Astrocyte (in vitro differentiated cells and primary cell): ENCODE results near the gene ADAM8. TPM values are rescaled to one million over a fixed set of nuclear protein-coding genes. Genes with fewer than 3 reads are reported as not detected.

Source experiments
- DNase-seq: peaks from one replicate; pipeline ENCODE4 v3.0.0-alpha.2; 2010; ENCODE audit warnings: low read depth
- FAIRE-seq: peaks from 2 replicates; lab custom pipeline; 2011; peaks lifted over from hg19 to GRCh38; lab: Jason Lieb, UNC
- H2AFZ ChIP-seq: 2 replicates; pipeline ENCODE4 v1.6.0; 2012; ENCODE audit warnings: low read depth, low read length, inconsistent platforms
- H3K27ac ChIP-seq: 2 replicates; pipeline ENCODE4 v1.5.1; 2011; ENCODE audit warnings: low read depth, low read length, inconsistent platforms
- H3K27me3 ChIP-seq: 2 replicates; pipeline ENCODE4 v1.6.0; 2011; ENCODE audit warnings: low read length, inconsistent platforms; ENCODE audit not compliant: insufficient read depth
- H3K36me3 ChIP-seq: 2 replicates; pipeline ENCODE4 v1.5.1; 2011; ENCODE audit warnings: low read length, inconsistent platforms; ENCODE audit not compliant: insufficient read depth
- H3K4me1 ChIP-seq: 2 replicates; pipeline ENCODE4 v1.5.1; 2011; ENCODE audit warnings: low read length, inconsistent platforms; ENCODE audit not compliant: insufficient read depth
- H3K4me2 ChIP-seq: 2 replicates; pipeline ENCODE4 v1.6.0; 2012; ENCODE audit warnings: low read length, inconsistent platforms
- H3K4me3 ChIP-seq: 2 replicates; pipeline ENCODE4 v1.5.1; 2011; ENCODE audit warnings: low read depth, mild to moderate bottlenecking, low read length, inconsistent platforms; ENCODE audit not compliant: insufficient read depth
- H3K79me2 ChIP-seq: 2 replicates; pipeline ENCODE4 v1.6.0; 2012; ENCODE audit warnings: mild to moderate bottlenecking, low read length, inconsistent platforms; ENCODE audit not compliant: insufficient read depth
- H3K9ac ChIP-seq: 2 replicates; pipeline ENCODE4 v1.6.0; 2012; ENCODE audit warnings: mild to moderate bottlenecking, low read length, inconsistent platforms
- H3K9me3 ChIP-seq: 2 replicates; pipeline ENCODE4 v1.5.1; 2012; ENCODE audit warnings: low read depth, mild to moderate bottlenecking, low read length, inconsistent platforms; ENCODE audit not compliant: insufficient read depth
- H4K20me1 ChIP-seq: 2 replicates; pipeline ENCODE4 v1.6.0; 2012; ENCODE audit warnings: low read length, inconsistent platforms; ENCODE audit not compliant: insufficient read depth
- H3K27ac Mint-ChIP-seq: one replicate; pipeline ENCODE4 v1.8.0; 2021; ENCODE audit warnings: mild to moderate bottlenecking, mixed read lengths; ENCODE audit not compliant: unreplicated experiment
- H3K27me3 Mint-ChIP-seq: one replicate; pipeline ENCODE4 v1.8.0; 2021; ENCODE audit warnings: low read depth, mixed read lengths; ENCODE audit not compliant: unreplicated experiment
- H3K36me3 Mint-ChIP-seq: one replicate; pipeline ENCODE4 v1.8.0; 2021; ENCODE audit warnings: low read depth, mixed read lengths; ENCODE audit not compliant: unreplicated experiment
- H3K4me1 Mint-ChIP-seq: one replicate; pipeline ENCODE4 v1.8.0; 2021; ENCODE audit warnings: low read depth, mixed read lengths; ENCODE audit not compliant: unreplicated experiment
- H3K4me3 Mint-ChIP-seq: one replicate; pipeline ENCODE4 v1.8.0; 2021; ENCODE audit warnings: mild to moderate bottlenecking, moderate library complexity, mixed read lengths; ENCODE audit not compliant: unreplicated experiment
- H3K9me3 Mint-ChIP-seq: one replicate; pipeline ENCODE4 v1.8.0; 2021; ENCODE audit warnings: mild to moderate bottlenecking, mixed read lengths; ENCODE audit not compliant: unreplicated experiment
- CTCF ChIP-seq: IDR thresholded peaks from 2 replicates; pipeline ENCODE4 v1.5.1; 2011; ENCODE audit warnings: low read depth, mild to moderate bottlenecking, inconsistent platforms, low read length, moderate library complexity; ENCODE audit not compliant: insufficient read depth
- EZH2 ChIP-seq: IDR thresholded peaks from 2 replicates; pipeline ENCODE4 v1.6.1; 2012; ENCODE audit warnings: mild to moderate bottlenecking, low read length, inconsistent platforms; ENCODE audit not compliant: insufficient read depth
- total RNA-seq: library from RNA; stranded (reverse); gene quantifications from 2 replicates; pipeline ENCODE4 v1.2.1, GENCODE V29; 2021

Gene ADAM8
- total RNA-seq, 1 donor from 2014 or later: 4.6 TPM

- no peak overlapping the region for H3K9ac ChIP-seq
- H3K27ac ChIP-seq: no peak overlapping the region
- peaks cover 21% of the 10 kb centered on the region for H3K36me3 ChIP-seq
- DNase-seq: no peak
- Mint-ChIP-seq H3K9me3 (no peaks in the 10 kb centered on the region), H3K27me3 (no peaks in the 10 kb centered on the region), H3K4me1 (peaks cover 2% of the 10 kb centered on the region), H3K4me3 (no peak overlapping the region), H3K36me3 (peaks cover 13% of the 10 kb centered on the region), H3K27ac (no peak overlapping the region)
- no peak overlapping the region for H3K4me2 ChIP-seq
- no peak overlapping the region for H3K4me3 ChIP-seq
- H4K20me1 ChIP-seq: peaks cover 34% of the 10 kb centered on the region
- H2AFZ ChIP-seq: no peak overlapping the region
- H3K27me3 ChIP-seq: no peaks in the 10 kb centered on the region
- TF ChIP-seq CTCF: no peak
- no peak for TF ChIP-seq EZH2
- peaks cover 16% of the 10 kb centered on the region for H3K79me2 ChIP-seq
- H3K4me1 ChIP-seq: peaks cover 4% of the 10 kb centered on the region
- no peak for FAIRE-seq
- no peaks in the 10 kb centered on the region for H3K9me3 ChIP-seq
Measured at GRCh38 chr10:133298466-133298865, 21.8 kb upstream of the ADAM8 start.

- H3K4me3 ChIP-seq: no peak overlapping the region
- Mint-ChIP-seq H3K4me3 (no peak overlapping the region), H3K36me3 (peaks cover 13% of the 10 kb centered on the region), H3K4me1 (peaks cover 3% of the 10 kb centered on the region), H3K27ac (no peak overlapping the region), H3K27me3 (no peaks in the 10 kb centered on the region), H3K9me3 (no peaks in the 10 kb centered on the region)
- H3K27me3 ChIP-seq: no peaks in the 10 kb centered on the region
- no peaks in the 10 kb centered on the region for H3K9me3 ChIP-seq
- H3K4me1 ChIP-seq: peaks cover 13% of the 10 kb centered on the region
- peaks cover 29% of the 10 kb centered on the region for H4K20me1 ChIP-seq
- no peak for FAIRE-seq
- no peak overlapping the region for H3K4me2 ChIP-seq
- no peak overlapping the region for H3K27ac ChIP-seq
- no peak overlapping the region for H2AFZ ChIP-seq
- peaks cover 21% of the 10 kb centered on the region for H3K36me3 ChIP-seq
- peaks cover 6% of the 10 kb centered on the region for H3K79me2 ChIP-seq
- H3K9ac ChIP-seq: no peak overlapping the region
- no peak for DNase-seq
- TF ChIP-seq EZH2: no peak
- no peak for TF ChIP-seq CTCF
Measured at GRCh38 chr10:133297504-133297903, 20.8 kb upstream of the ADAM8 start.

DNA sequence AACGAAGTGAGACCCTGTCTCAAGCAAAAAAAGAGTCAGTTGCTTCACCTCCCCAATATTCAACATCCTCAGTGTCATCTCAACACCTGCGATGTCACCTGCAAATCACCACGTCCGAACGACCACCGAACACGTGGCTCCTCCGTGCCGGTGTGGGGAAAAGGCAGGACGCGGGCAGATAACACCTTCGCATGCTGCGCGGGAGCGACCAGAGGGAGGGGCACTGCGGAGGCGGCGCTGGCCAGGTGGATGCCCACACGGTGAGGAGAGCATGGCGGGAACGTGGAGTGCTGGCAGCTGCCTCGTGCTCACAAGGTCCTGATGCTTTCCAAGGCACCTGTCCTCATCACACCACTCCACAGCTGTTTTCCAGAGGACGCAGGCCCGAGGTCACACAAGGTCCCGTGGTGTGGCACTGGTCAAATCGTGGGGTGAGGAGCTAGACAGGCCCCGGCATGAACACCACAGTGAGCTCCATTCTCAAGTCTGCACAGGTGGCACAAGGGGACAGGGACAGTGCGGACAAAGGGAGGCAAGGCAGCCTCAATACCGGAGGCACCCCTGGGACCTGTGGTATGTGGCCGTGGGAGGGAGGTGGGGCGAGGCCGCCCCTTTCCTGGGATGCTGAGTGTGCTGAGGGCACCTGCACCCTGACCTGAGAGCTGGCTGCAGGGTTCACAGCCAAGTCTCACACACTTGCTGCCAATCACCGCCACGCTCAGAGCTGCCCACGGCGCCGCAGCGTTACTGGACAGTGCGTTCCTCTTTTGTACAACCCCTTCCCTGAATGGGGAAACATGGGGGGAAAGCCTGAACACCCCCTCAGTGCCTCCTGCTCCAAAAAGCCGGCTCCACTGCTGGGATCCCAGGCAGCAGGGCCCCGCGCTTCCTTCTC, 19.0 kb upstream of the ADAM8 start:
- Histone ChIP-seq H3K9ac (no peak overlapping the region), H3K27me3 (no peaks in the 10 kb centered on the region), H3K4me3 (no peak overlapping the region), H3K27ac (no peak overlapping the region), H3K36me3 (peaks cover 20% of the 10 kb centered on the region), H4K20me1 (peaks cover 20% of the 10 kb centered on the region), H3K9me3 (no peaks in the 10 kb centered on the region), H3K79me2 (no peaks in the 10 kb centered on the region), H3K4me1 (peaks cover 15% of the 10 kb centered on the region), H2AFZ (no peak overlapping the region), H3K4me2 (no peak overlapping the region)
- TF ChIP-seq CTCF (no peak), EZH2 (no peak)
- peaks cover 4% of the 10 kb centered on the region for H3K4me1 Mint-ChIP-seq
- H3K27ac Mint-ChIP-seq: no peak overlapping the region
- DNase-seq (no peak), FAIRE-seq (no peak)
- H3K27me3 Mint-ChIP-seq: no peaks in the 10 kb centered on the region
- no peaks in the 10 kb centered on the region for H3K9me3 Mint-ChIP-seq
- H3K4me3 Mint-ChIP-seq: no peak overlapping the region
- H3K36me3 Mint-ChIP-seq: peaks cover 13% of the 10 kb centered on the region
